Loucy (cell line): ENCODE data around the gene ZNRD2.

Experiments
- H2AFZ ChIP-seq: fragments of 200-600 bp; sonication (generic); 2 replicates; pipeline ENCODE4 v1.6.0; 2016; ENCODE audit warnings: antibody characterized with exemption, mild to moderate bottlenecking, low read length, moderate library complexity
- H3F3A ChIP-seq: fragments of 200-600 bp; 2 replicates; pipeline ENCODE4 v1.6.0; 2016; ENCODE audit warnings: antibody characterized with exemption, low read depth, mild to moderate bottlenecking
- H3K27me3 ChIP-seq: fragments of 200-600 bp; sonication (generic); 2 replicates; pipeline ENCODE4 v1.6.1; 2014; ENCODE audit warnings: low read length, mild to moderate bottlenecking; ENCODE audit not compliant: insufficient read depth, poor library complexity, severe bottlenecking
- H3K36me3 ChIP-seq: fragments of 200-600 bp; sonication (generic); 2 replicates; pipeline ENCODE4 v1.6.1; 2016; ENCODE audit warnings: low read length; ENCODE audit not compliant: insufficient read depth
- H3K4me1 ChIP-seq: fragments of 200-600 bp; sonication (generic); 2 replicates; pipeline ENCODE4 v1.5.1; 2014; ENCODE audit warnings: low read length, mild to moderate bottlenecking; ENCODE audit not compliant: insufficient read depth, poor library complexity, severe bottlenecking
- H3K4me2 ChIP-seq: fragments of 200-600 bp; sonication (generic); 2 replicates; pipeline ENCODE4 v1.6.0; 2014; ENCODE audit warnings: antibody characterized with exemption, low read length, low read depth, mild to moderate bottlenecking; ENCODE audit not compliant: poor library complexity, severe bottlenecking
- H3K4me3 ChIP-seq: fragments of 200-600 bp; sonication (generic); 2 replicates; pipeline ENCODE4 v1.5.1; 2014; ENCODE audit warnings: low read length, mild to moderate bottlenecking, mixed read lengths; ENCODE audit not compliant: poor library complexity, severe bottlenecking
- H3K79me2 ChIP-seq: fragments of 200-600 bp; sonication (generic); 2 replicates; pipeline ENCODE4 v1.6.1; 2014; ENCODE audit warnings: low read length; ENCODE audit not compliant: insufficient read depth
- H3K9ac ChIP-seq: fragments of 200-600 bp; sonication (generic); 2 replicates; pipeline ENCODE4 v1.6.0; 2014; ENCODE audit warnings: mild to moderate bottlenecking, low read depth, low read length, moderate library complexity; ENCODE audit not compliant: poor library complexity, severe bottlenecking
- H3K9me2 ChIP-seq: fragments of 200-600 bp; sonication (generic); replicated peaks from 2 replicates; pipeline ENCODE4 v1.6.1; 2016; ENCODE audit warnings: low read depth, low read length, mixed read lengths
- H3K9me3 ChIP-seq: fragments of 200-600 bp; sonication (generic); 2 replicates; pipeline ENCODE4 v1.6.1; 2014; ENCODE audit warnings: mild to moderate bottlenecking, antibody characterized with exemption, low read length, low read depth; ENCODE audit not compliant: insufficient read depth
- H4K20me1 ChIP-seq: fragments of 200-600 bp; sonication (generic); 2 replicates; pipeline ENCODE4 v1.6.0; 2014; ENCODE audit warnings: antibody characterized with exemption, low read length, mild to moderate bottlenecking; ENCODE audit not compliant: insufficient read depth, poor library complexity, severe bottlenecking
- CTCF ChIP-seq: fragments of 200-600 bp; sonication (generic); conservative IDR thresholded peaks from 2 replicates; pipeline ENCODE4 v1.5.1; 2014; ENCODE audit warnings: mild to moderate bottlenecking, antibody characterized with exemption, low read length
- EZH2phosphoT487 ChIP-seq: fragments of 200-600 bp; IDR thresholded peaks from 2 replicates; pipeline ENCODE4 v1.6.1; 2018; ENCODE audit warnings: antibody characterized with exemption, mild to moderate bottlenecking, moderate library complexity, borderline replicate concordance

The ZNRD2 gene

DNA sequence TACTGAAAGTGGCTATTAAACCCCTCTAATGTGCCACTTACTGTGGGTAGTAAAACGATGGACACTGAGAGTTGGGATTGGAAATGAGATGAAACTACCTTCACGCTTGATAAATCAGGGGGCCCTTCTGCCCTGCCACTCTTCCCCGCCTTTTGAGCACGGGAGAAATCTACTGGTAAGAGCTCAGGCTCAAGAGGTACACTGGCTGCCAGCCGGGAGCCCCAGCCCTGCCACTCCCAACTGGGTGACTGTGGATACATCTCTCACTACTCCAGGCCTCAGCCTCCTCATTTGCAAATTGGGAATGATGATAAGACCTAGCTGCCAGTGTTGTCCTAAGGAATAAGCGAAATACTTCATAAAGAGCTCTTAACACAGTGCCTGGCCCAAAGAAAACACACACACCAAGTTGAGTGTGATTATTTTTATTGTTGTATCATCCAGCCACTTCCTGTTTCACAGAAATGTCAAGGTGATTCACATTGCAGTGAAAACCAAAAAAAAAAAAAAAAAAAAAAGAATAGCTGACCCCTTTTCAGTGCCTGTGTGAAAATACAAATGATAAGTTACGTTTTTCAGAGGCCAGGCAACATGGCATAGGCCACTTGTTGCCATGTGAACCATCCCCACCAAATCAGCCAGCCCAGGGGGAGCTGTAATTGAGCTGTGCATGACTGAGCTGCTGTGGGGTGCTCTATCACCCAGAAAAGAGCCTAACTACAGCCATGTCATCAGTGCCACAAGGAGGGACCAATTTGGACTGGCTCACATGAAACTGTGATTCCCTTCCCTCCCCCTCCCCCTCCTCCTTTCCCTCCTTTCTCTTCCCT, 4.4 kb upstream of the ZNRD2 start:
- Histone ChIP-seq H3K4me1 (peaks cover 32% of the 10 kb centered on the region), H3K79me2 (peaks cover 24% of the 10 kb centered on the region), H3K9ac (peak overlapping the region; percentile 4), H3K9me3 (no peaks in the 10 kb centered on the region), H3K4me2 (peak overlapping the region; percentile 58), H3K36me3 (no peaks in the 10 kb centered on the region), H2AFZ (no peak overlapping the region), H4K20me1 (peaks cover 8% of the 10 kb centered on the region), H3K27me3 (no peaks in the 10 kb centered on the region), H3K9me2 (no peaks in the 10 kb centered on the region), H3F3A (peaks cover 5% of the 10 kb centered on the region; the same call in 1 of the 2 replicates), H3K4me3 (peak overlapping the region; percentile 20)
- TF ChIP-seq CTCF (no peak), EZH2phosphoT487 (no peak)

DNA sequence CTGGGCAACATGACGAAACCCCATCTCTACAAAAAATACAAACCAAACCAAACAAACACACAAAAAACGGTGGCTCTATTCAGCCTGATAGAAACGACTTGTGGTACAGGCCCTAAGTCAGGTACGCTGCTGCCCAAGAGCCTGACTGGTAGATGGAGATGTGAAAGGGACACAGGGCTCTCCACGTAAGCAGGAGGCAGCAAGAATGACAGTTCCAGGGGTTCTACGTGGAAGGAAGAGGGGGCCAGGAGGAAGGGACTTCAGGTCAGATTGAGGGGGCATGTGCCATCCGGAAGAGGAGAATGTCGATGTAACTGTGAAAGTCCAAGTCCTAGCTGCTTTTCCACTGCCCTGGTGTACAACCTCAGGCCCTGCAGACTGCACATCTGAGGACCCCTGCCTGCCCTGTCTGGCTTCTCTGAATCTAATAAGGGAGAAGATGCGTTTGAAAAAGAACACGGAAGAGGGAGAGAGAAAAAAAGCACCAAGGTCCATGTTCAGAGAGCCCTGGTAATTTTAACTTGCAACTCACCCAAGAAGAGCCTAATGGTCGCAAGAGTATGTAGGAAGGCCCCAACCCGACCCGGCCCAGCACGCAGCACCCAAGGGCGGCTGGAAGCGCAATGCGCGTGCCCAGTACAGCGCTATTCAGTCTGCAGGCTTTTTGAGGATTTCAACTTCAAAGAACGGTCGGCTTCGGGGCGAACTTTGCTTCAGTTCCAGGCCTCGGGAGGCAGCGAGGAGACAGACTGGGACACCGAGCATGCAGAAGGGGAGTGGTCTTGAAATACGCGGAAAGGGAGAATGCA, 909 bp upstream of the ZNRD2 start:
- Histone ChIP-seq H3K4me2 (peak overlapping the region; percentile 94), H3K9ac (peak overlapping the region; percentile 87), H3K9me2 (no peaks in the 10 kb centered on the region), H3K27me3 (no peaks in the 10 kb centered on the region), H3K4me3 (peak overlapping the region; percentile 90), H2AFZ (peak overlapping the region; percentile 92), H3K4me1 (peaks cover 50% of the 10 kb centered on the region), H3F3A (peaks cover 5% of the 10 kb centered on the region; the same call in 1 of the 2 replicates), H3K79me2 (peaks cover 51% of the 10 kb centered on the region), H3K36me3 (no peaks in the 10 kb centered on the region), H3K9me3 (no peaks in the 10 kb centered on the region), H4K20me1 (peaks cover 30% of the 10 kb centered on the region)
- TF ChIP-seq EZH2phosphoT487: no peak

- Histone ChIP-seq H3K4me1 (peaks cover 48% of the 10 kb centered on the region), H3K36me3 (no peaks in the 10 kb centered on the region), H3K27me3 (no peaks in the 10 kb centered on the region), H4K20me1 (peaks cover 30% of the 10 kb centered on the region), H3K9ac (peak overlapping the region; percentile 87), H3K4me3 (peak overlapping the region; percentile 90), H3F3A (peaks cover 16% of the 10 kb centered on the region), H3K9me3 (no peaks in the 10 kb centered on the region), H3K4me2 (peak overlapping the region; percentile 94), H3K9me2 (no peaks in the 10 kb centered on the region), H2AFZ (no peak overlapping the region), H3K79me2 (peaks cover 63% of the 10 kb centered on the region)
- TF ChIP-seq EZH2phosphoT487: no peak
- no peak for TF ChIP-seq CTCF
These were observed 1.1 kb downstream of the ZNRD2 start for GRCh38 chr11:65571420-65571819.
